ENCODE measurements around the gene KIAA1671.

Gene KIAA1671

GRCh38 chr22:25068707-25069106, 116.2 kb downstream of the KIAA1671 start:
- DNase-seq (ENCODE audit: low read depth): no peak

- no peak for DNase-seq (ENCODE audit: low read depth)
Observed at GRCh38 chr22:25069426-25069757, 116.9 kb downstream of the KIAA1671 start.

GRCh38 chr22:25069758-25070481, 117.4 kb downstream of the KIAA1671 start:
- DNase-seq (ENCODE audit: low read depth): no peak

- DNase-seq (ENCODE audit: low read depth): no peak
Observed at GRCh38 chr22:25070956-25071355, 118.4 kb downstream of the KIAA1671 start.

GRCh38 chr22:25071720-25072119, 119.2 kb downstream of the KIAA1671 start:
- DNase-seq (ENCODE audit: low read depth): no peak

GRCh38 chr22:25072406-25072805, 119.9 kb downstream of the KIAA1671 start:
- no peak for DNase-seq (ENCODE audit: low read depth)

- no peak for DNase-seq (ENCODE audit: low read depth)
Observed at GRCh38 chr22:25076336-25076735, 123.8 kb downstream of the KIAA1671 start.

GRCh38 chr22:25077056-25077455, 124.5 kb downstream of the KIAA1671 start:
- DNase-seq (ENCODE audit: low read depth): no peak

GRCh38 chr22:25077964-25078363, 125.4 kb downstream of the KIAA1671 start:
- DNase-seq (ENCODE audit: low read depth): no peak

GRCh38 chr22:25078591-25078990, 126.1 kb downstream of the KIAA1671 start:
- DNase-seq (ENCODE audit: low read depth): no peak

- no peak for DNase-seq (ENCODE audit: low read depth)
Observed at GRCh38 chr22:25080855-25081254, 128.3 kb downstream of the KIAA1671 start.

- peak; percentile 28 for DNase-seq (ENCODE audit: low read depth)
Observed at GRCh38 chr22:25081409-25081824, 128.9 kb downstream of the KIAA1671 start.

- no peak for DNase-seq (ENCODE audit: low read depth)
Observed at GRCh38 chr22:25082096-25082495, 129.6 kb downstream of the KIAA1671 start.

- DNase-seq (ENCODE audit: low read depth): no peak
Observed at GRCh38 chr22:25083056-25083806, 130.7 kb downstream of the KIAA1671 start.

GRCh38 chr22:25083807-25084200, 131.3 kb downstream of the KIAA1671 start:
- no peak for DNase-seq (ENCODE audit: low read depth)

GRCh38 chr22:25084405-25085107, 132.0 kb downstream of the KIAA1671 start:
- no peak for DNase-seq (ENCODE audit: low read depth)

GRCh38 chr22:25085156-25085555, 132.6 kb downstream of the KIAA1671 start:
- DNase-seq (ENCODE audit: low read depth): no peak

- no peak for DNase-seq (ENCODE audit: low read depth)
Observed at GRCh38 chr22:25085930-25086901, 133.7 kb downstream of the KIAA1671 start.

- no peak for DNase-seq (ENCODE audit: low read depth)
Observed at GRCh38 chr22:25086902-25087282, 134.4 kb downstream of the KIAA1671 start.

GRCh38 chr22:25090225-25090890, 137.8 kb downstream of the KIAA1671 start:
- no peak for DNase-seq (ENCODE audit: low read depth)

GRCh38 chr22:25091458-25091857, 138.9 kb downstream of the KIAA1671 start:
- peak; percentile 46 for DNase-seq (ENCODE audit: low read depth)

All from amniotic epithelial cell (primary cell).